Gastroesophageal sphincter (tissue), 4 donors: ENCODE data around the gene DOCK6. TPM values are rescaled to one million over a fixed set of nuclear protein-coding genes. Genes with fewer than 3 reads are reported as not detected.

Experiments
- ATAC-seq: fragments of 150-250 bp; one replicate; pipeline ENCODE4 v1.9.1; 2016; ENCODE audit warnings: mild to moderate bottlenecking, moderate library complexity
- H3K27ac ChIP-seq, 4 donors: fragments of 200-600 bp; sonication (generic) in 3 of 4; 1 replicate in 3 of 4; 2 replicates in 1 of 4; pipeline ENCODE4 v1.5.1; 2016 to 2019
- H3K27me3 ChIP-seq: fragments of 200-600 bp; sonication (generic); one replicate; pipeline ENCODE4 v1.5.1; 2019
- H3K36me3 ChIP-seq, 2 donors: fragments of 200-600 bp; sonication (generic); one replicate each; pipeline ENCODE4 v1.5.1; 2019; ENCODE audit warnings: control low read depth in 1 of 2
- H3K4me1 ChIP-seq, 3 donors: fragments of 200-600 bp; sonication (generic); 1 replicate in 2 of 3; 2 replicates in 1 of 3; pipeline ENCODE4 v1.5.1; 2016 to 2019; ENCODE audit warnings: control low read depth in 2 of 3
- H3K4me3 ChIP-seq, 2 donors: fragments of 200-600 bp; sonication (generic); one replicate each; pipeline ENCODE4 v1.5.1; 2019; ENCODE audit warnings: mild to moderate bottlenecking in 1 of 2, moderate library complexity in 1 of 2
- H3K9me3 ChIP-seq, 3 donors: fragments of 200-600 bp; sonication (generic); one replicate each; pipeline ENCODE4 v1.5.1; 2017 to 2019; ENCODE audit warnings: control low read depth in 2 of 3
- CTCF ChIP-seq, 4 experiments: fragments of 200-600 bp in 2 of 4; fragments of 450-650 bp in 2 of 4; sonication (generic) in 1 of 4; IDR thresholded peaks; one replicate each; pipeline ENCODE4 v1.5.1; 2017 to 2019; ENCODE audit warnings: antibody characterized with exemption in 4 of 4, mild to moderate bottlenecking in 2 of 4, moderate library complexity in 2 of 4
- EP300 ChIP-seq: sonication (generic); formaldehyde crosslinking; IDR thresholded peaks from one replicate; pipeline ENCODE4 v1.6.1; 2017; ENCODE audit warnings: antibody characterized with exemption, mild to moderate bottlenecking
- POLR2A ChIP-seq, 2 donors: fragments of 450-650 bp; IDR thresholded peaks; one replicate each; pipeline ENCODE4 v1.6.1; 2017; ENCODE audit warnings: antibody characterized with exemption in 2 of 2, mild to moderate bottlenecking in 2 of 2, moderate library complexity in 1 of 2
- POLR2AphosphoS5 ChIP-seq: sonication (generic); formaldehyde crosslinking; IDR thresholded peaks from one replicate; pipeline ENCODE4 v1.6.1; 2017; ENCODE audit warnings: antibody characterized with exemption
- WGBS, 2 donors: methylation state at CpG; one replicate each; pipeline ENCODE4 v1.1.5; 2018; ENCODE audit warnings: low coverage in 1 of 2; 5-methylcytosine and 5-hydroxymethylcytosine counted together
- total RNA-seq, 4 donors: library from RNA; depleted of rRNA; stranded (reverse); fragments of >200 nt; gene quantifications; one replicate each; pipeline ENCODE4 v1.1.0, GENCODE V29; 2016

Gene DOCK6
- total RNA-seq, 4 donors from 2014 or later: 18.5 to 43.1 (median 29.1) TPM

GRCh38 chr19:11177592-11177991 lies 84.7 kb downstream of the DOCK6 start:
- Histone ChIP-seq H3K4me3 (no peak overlapping the region), H3K27ac (peak overlapping the region in 3 of 4 donors; percentile 84 to 96 (median 95)), H3K4me1 (peaks cover 0 to 61% (median 27%) of the 10 kb centered on the region in 3 donors), H3K36me3 (peaks cover 0 to 70% of the 10 kb centered on the region in 2 donors), H3K27me3 (no peaks in the 10 kb centered on the region), H3K9me3 (no peaks in the 10 kb centered on the region)
- 67 to 77% methylated on average over 5 to 9 of the region's 9 CpGs for WGBS, 2 donors
- TF ChIP-seq CTCF (IDR thresholded peaks at IDR 0.05): no peak
- TF ChIP-seq EP300: no peak
- no peak for TF ChIP-seq POLR2AphosphoS5
- no peak for TF ChIP-seq POLR2A (IDR thresholded peaks at IDR 0.05)
- ATAC-seq: no peak

- TF ChIP-seq CTCF (IDR thresholded peaks at IDR 0.05) (no peak), POLR2AphosphoS5 (no peak), POLR2A (IDR thresholded peaks at IDR 0.05) (no peak), EP300 (no peak)
- Histone ChIP-seq H3K27me3 (no peaks in the 10 kb centered on the region), H3K9me3 (no peaks in the 10 kb centered on the region), H3K36me3 (peaks cover 0 to 73% of the 10 kb centered on the region in 2 donors), H3K4me3 (no peak overlapping the region), H3K4me1 (peaks cover 0 to 61% (median 27%) of the 10 kb centered on the region in 3 donors), H3K27ac (peak overlapping the region in 3 of 4 donors; percentile 59 to 96 (median 95))
- WGBS, 2 donors: 76 to 100% methylated on average over 1 to 3 of the region's 18 CpGs
- no peak for ATAC-seq
These were observed 85.7 kb downstream of the DOCK6 start for GRCh38 chr19:11176466-11177193.

DNA sequence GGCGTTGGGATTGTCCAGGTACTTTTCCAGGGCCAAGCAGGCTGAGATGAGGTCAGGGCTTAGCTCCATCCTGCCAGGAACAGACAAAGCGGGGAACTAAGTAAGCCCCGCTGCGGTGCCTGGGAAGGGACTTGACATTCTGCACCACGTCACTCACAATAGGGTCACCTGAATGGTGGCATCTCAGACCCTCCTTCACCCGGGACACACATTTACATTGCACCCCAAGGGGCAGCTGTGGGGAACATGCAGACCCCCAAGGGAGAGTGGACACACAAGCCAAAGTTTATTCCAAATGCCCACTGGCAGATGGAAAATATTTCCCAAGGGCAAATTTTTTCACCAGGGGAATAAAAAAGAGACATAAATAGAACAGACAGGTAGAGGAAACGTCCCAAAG lies 86.4 kb downstream of the DOCK6 start:
- no peak overlapping the region for H3K4me3 ChIP-seq
- H3K9me3 ChIP-seq: no peaks in the 10 kb centered on the region
- WGBS, 2 donors: 36 to 70% methylated on average over 1 to 2 of the region's 7 CpGs
- peak overlapping the region in 3 of 4 donors; percentile 59 to 95 (median 61) for H3K27ac ChIP-seq
- no peak for ATAC-seq
- peaks cover 0 to 80% of the 10 kb centered on the region in 2 donors for H3K36me3 ChIP-seq
- TF ChIP-seq EP300 (no peak), POLR2AphosphoS5 (no peak), CTCF (IDR thresholded peaks at IDR 0.05) (no peak), POLR2A (IDR thresholded peaks at IDR 0.05) (no peak)
- no peaks in the 10 kb centered on the region for H3K27me3 ChIP-seq
- H3K4me1 ChIP-seq: peaks cover 0 to 61% (median 22%) of the 10 kb centered on the region in 3 donors

DNA sequence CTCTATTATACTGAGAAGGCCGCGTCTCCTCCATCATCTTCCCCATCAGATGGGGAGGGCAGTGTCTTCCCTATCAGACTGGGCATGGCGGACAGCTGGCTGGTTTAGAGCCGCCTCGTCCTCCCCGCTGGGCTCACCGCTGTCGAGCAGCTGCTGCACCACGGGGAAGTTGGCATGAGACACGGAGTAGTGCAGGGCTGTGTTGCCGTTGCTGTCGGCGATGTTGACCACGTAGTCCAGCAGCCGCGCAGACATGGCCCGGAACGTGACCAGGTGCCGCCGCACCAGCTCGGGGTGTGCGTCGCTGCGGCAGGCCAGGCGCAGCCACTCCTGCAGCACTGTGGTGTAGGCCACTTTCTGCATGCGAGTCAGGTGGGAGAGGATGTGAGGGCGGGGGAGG lies 88.0 kb downstream of the DOCK6 start:
- H3K27ac ChIP-seq: peak overlapping the region in 3 of 4 donors; percentile 56 to 95 (median 86)
- TF ChIP-seq POLR2A (IDR thresholded peaks at IDR 0.05) (no peak), CTCF (IDR thresholded peaks at IDR 0.05) (no peak), POLR2AphosphoS5 (no peak), EP300 (no peak)
- H3K36me3 ChIP-seq: peaks cover 0 to 96% of the 10 kb centered on the region in 2 donors
- H3K4me1 ChIP-seq: peaks cover 0 to 61% (median 10%) of the 10 kb centered on the region in 3 donors
- no peak for ATAC-seq
- no peaks in the 10 kb centered on the region for H3K9me3 ChIP-seq
- no peaks in the 10 kb centered on the region for H3K27me3 ChIP-seq
- 88 to 93% methylated on average over 5 to 12 of the region's 27 CpGs for WGBS, 2 donors
- H3K4me3 ChIP-seq: no peak overlapping the region
